Stomach (tissue), 9 donors: ENCODE data around the gene DUSP28. TPM values are rescaled to one million over a fixed set of nuclear protein-coding genes. Genes with fewer than 3 reads are reported as not detected.

ENCODE experiments used
- DNase-seq, 2 donors: peaks; one replicate each; pipeline versions ENCODE4 v3.0.0 to v3.0.0-alpha.2; 2013 to 2019
- H3K27ac ChIP-seq, 5 donors: fragments of 200-600 bp in 4 of 5; sonication (generic) in 4 of 5; one replicate each; pipeline ENCODE4 v1.5.1; 2013 to 2019; ENCODE audit warnings: mild to moderate bottlenecking in 1 of 5, moderate library complexity in 1 of 5
- H3K27me3 ChIP-seq, 3 donors: fragments of 200-600 bp; sonication (generic); one replicate each; pipeline ENCODE4 v1.5.1; 2017 to 2019; ENCODE audit warnings: mixed run types in 1 of 3
- H3K36me3 ChIP-seq, 4 donors: fragments of 200-600 bp; sonication (generic); 1 replicate in 3 of 4; 2 replicates in 1 of 4; pipeline ENCODE4 v1.5.1; 2016 to 2019
- H3K4me1 ChIP-seq, 4 donors: fragments of 200-600 bp; sonication (generic); one replicate each; pipeline ENCODE4 v1.5.1; 2016 to 2019
- H3K4me3 ChIP-seq, 4 donors: fragments of 200-600 bp; sonication (generic) in 3 of 4; one replicate each; pipeline ENCODE4 v1.5.1; 2016 to 2019; ENCODE audit warnings: mild to moderate bottlenecking in 1 of 4
- H3K9me3 ChIP-seq, 4 donors: fragments of 200-600 bp; sonication (generic); one replicate each; pipeline ENCODE4 v1.5.1; 2016 to 2019
- EP300 ChIP-seq: sonication (generic); formaldehyde crosslinking; IDR thresholded peaks from one replicate; pipeline ENCODE4 v1.6.1; 2017; ENCODE audit warnings: antibody characterized with exemption
- POLR2A ChIP-seq, 4 donors: fragments of 450-650 bp; IDR thresholded peaks; one replicate each; pipeline ENCODE4 v1.6.1; 2016; ENCODE audit warnings: antibody characterized with exemption in 4 of 4, control low read depth in 2 of 4, mild to moderate bottlenecking in 1 of 4, moderate library complexity in 1 of 4
- POLR2AphosphoS5 ChIP-seq, 3 donors: sonication (generic); formaldehyde crosslinking; IDR thresholded peaks; one replicate each; pipeline ENCODE4 v1.6.1; 2016; ENCODE audit warnings: antibody characterized with exemption in 3 of 3
- WGBS, 5 donors: extraction: QIAGEN DNeasy Blood & Tissue Kit in 3 of 5; methylation state at CpG; one replicate each; pipeline versions ENCODE4 v1.1.5 to v1.1.7; 2013 to 2018; 5-methylcytosine and 5-hydroxymethylcytosine counted together
- intact Hi-C: fragments of 100-400 bp; cut with DNase I; formaldehyde crosslinking; loops from one replicate; pipeline ENCODE4 v1.15.1; 2023; ENCODE audit warnings: low total_unique reads
- polyA plus RNA-seq, 3 donors: library from polyadenylated mRNA; stranded (reverse); fragments of 200-250 nt; gene quantifications; one replicate each; pipeline ENCODE4 v1.2.3, GENCODE V29; 2013
- total RNA-seq, 5 donors: library from RNA; depleted of rRNA; stranded (reverse); fragments of >200 nt; gene quantifications; one replicate each; pipeline versions ENCODE4 v1.1.0 to v1.2.3, GENCODE V29; 2014 to 2016
- TF ChIP-seq, protein P1 (sequence below), 7 experiments: fragments of 450-650 bp in 4 of 7; fragments of 200-600 bp in 3 of 7; sonication (generic) in 3 of 7; IDR thresholded peaks; one replicate each; pipeline ENCODE4 v1.5.1; 2016 to 2019; ENCODE audit warnings: antibody characterized with exemption in 7 of 7, control low read depth in 2 of 7, mild to moderate bottlenecking in 1 of 7
- donor health status: healthy with polysubstance abuse.
- donor health status: Bipolar disorder and iron deficiency.
- donor health status: healthy.

The DUSP28 gene
- total and polyA plus RNA-seq, 8 donors, result 1.3 to 71.5 (median 4.0) TPM

DNA sequence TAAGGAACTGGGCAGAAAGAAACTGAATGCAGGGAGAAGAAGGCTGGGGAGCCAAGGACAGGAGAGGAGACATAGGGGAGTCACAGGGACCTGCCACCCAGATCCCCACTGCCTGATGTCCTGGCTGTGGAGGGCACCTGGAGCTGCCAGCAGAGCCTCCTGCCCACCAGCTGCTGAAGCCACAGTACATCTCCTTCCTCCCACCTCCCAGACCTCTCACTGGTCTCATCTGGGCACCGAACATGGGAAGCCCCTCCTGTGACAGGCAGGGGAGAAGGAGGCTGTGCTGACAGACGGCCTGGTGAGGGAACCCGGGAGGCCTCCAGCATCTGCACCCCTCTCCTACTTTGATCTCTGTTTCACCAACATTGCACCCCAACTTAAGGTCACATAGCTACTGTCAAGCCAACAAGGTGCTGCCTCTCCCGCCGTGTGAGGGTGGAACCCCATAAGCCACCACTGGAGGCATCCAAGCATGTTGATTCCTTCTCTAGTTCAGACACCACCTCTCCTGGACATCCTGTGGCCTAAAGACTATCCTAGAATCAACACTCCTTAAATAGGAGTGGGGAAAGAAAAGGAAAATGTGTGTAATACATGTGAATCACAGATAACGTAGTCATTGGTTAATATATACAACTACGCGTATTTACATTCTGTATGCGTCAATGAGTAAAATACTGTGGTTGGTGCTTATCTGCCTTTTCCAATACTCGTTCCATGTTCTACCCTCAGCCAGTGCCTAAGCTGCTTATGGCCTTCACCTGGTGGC is 4.6 kb downstream of the DUSP28 start:
- Histone ChIP-seq H3K36me3 (peaks cover 0 to 3% (median 0%) of the 10 kb centered on the region in 4 donors), H3K4me3 (peak overlapping the region in 1 of 4 donors; percentile 78), H3K9me3 (no peaks in the 10 kb centered on the region), H3K27ac (peak overlapping the region; percentile 87 to 98 (median 96)), H3K4me1 (peaks cover 52 to 82% (median 71%) of the 10 kb centered on the region in 4 donors), H3K27me3 (no peaks in the 10 kb centered on the region)
- TF ChIP-seq POLR2A (IDR thresholded peaks at IDR 0.05) (no peak), POLR2AphosphoS5 (IDR thresholded peaks at IDR 0.05) (peak in 2 of 3 donors; percentile 75)
- TF ChIP-seq, protein P1, sequence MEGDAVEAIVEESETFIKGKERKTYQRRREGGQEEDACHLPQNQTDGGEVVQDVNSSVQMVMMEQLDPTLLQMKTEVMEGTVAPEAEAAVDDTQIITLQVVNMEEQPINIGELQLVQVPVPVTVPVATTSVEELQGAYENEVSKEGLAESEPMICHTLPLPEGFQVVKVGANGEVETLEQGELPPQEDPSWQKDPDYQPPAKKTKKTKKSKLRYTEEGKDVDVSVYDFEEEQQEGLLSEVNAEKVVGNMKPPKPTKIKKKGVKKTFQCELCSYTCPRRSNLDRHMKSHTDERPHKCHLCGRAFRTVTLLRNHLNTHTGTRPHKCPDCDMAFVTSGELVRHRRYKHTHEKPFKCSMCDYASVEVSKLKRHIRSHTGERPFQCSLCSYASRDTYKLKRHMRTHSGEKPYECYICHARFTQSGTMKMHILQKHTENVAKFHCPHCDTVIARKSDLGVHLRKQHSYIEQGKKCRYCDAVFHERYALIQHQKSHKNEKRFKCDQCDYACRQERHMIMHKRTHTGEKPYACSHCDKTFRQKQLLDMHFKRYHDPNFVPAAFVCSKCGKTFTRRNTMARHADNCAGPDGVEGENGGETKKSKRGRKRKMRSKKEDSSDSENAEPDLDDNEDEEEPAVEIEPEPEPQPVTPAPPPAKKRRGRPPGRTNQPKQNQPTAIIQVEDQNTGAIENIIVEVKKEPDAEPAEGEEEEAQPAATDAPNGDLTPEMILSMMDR (IDR thresholded peaks at IDR 0.05), result peak in 1 of 7 experiments; percentile 15
- 48 to 65% (median 61%) methylated on average over 10 of the region's 10 CpGs for WGBS, 5 donors
- peak in 1 of 2 donors; percentile 67 for DNase-seq
- intact Hi-C loops, result no loop called here

DNA sequence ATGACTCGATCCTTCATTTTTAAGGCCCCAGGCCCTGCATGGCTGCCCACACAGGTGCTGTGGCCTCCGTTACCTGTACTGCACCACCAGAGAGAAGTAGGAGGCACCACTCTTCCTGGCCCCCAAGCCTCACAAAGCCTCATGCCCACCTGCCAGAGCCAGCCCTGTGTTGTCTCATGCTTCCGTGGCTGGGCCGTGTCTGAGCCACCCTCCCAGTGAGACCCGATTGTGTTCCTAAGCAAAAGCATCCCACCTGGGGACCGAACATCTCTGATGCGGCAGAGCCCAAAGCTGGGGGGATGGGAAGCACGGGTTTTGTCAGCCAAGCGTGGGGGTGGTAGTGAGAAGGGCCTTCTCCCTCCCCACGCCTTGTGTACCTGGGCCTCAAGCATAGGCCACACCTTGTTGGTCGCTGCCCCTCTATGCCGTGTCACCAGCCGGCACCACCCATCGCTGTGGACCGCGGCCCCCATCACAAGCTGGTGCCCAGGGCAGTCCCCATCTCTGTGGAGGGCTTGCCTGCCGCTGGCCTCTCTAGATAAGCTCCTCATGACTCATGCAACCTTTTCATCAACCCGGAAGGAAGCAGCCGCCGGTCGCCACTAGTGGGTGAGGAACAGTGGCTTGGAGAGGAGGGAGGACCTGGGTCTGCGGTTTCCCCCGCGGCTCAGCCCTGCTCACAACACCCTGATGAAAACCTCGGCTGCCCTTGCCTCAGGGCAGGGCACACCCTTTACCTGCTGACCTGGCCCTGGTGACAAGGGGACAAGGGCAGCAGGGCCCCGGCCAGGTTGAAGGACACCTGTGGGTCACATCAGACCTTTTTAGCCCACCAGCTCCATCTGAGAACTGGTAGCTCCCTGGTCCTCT is 5.4 kb downstream of the DUSP28 start:
- Histone ChIP-seq H3K9me3 (no peaks in the 10 kb centered on the region), H3K4me1 (peaks cover 57 to 87% (median 74%) of the 10 kb centered on the region in 4 donors), H3K27me3 (no peaks in the 10 kb centered on the region), H3K4me3 (peak overlapping the region; percentile 66 to 78 (median 73)), H3K27ac (peak overlapping the region; percentile 87 to 98 (median 96)), H3K36me3 (peaks cover 0 to 3% (median 0%) of the 10 kb centered on the region in 4 donors)
- TF ChIP-seq POLR2AphosphoS5 (IDR thresholded peaks at IDR 0.05), result peak in 2 of 3 donors; percentile 83 to 88
- TF ChIP-seq EP300, result no peak
- WGBS, 5 donors, result 24 to 45% (median 30%) methylated on average over 5 to 26 of the region's 26 CpGs
- intact Hi-C loops, result no loop called here
- DNase-seq, result peak; percentile 91 to 95

DNA sequence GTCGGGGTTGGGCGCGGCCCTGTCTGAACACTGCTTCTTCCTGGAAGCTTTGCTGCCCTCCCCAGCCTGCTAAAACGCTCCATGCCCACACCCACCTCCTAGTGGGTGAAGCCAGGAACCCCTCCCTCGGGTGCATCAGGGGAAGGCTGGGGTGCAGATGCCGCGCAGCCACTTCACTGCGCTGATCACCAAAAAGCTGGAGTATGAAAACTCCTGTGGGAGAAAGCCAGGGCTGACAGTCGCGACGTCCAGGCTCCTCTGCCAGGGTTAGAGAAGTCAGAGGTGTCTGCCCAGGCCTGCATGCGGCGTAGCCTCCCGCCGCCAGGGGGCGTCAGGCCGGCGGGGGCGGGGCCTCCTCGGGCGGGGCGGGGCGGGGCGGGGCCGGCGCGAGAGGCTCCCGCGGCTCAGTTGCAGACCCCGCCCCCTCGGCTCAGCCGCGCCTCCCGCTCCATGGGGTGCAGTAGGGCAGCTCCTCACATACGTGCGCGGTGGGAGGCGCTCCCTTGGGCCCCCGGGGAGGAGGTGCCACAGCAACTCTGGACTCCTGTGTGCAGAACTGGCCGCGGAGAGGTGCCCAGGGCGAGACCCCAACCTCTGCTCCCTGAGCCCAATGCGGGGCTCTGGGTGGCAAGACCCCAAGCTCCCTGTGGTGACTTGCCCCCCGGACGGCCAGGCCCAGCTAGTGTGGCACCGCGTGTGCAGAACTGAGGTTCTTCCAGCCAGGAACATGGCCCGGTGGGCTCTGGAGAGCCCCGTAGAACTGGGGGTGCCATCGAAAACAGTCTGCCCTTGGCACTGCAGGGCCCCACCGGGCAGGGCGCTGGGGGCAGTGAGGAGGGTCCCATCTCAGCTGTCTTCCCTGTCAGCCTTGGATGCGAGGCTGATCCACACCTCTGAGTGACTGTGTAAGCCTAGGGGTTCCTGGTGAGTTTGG is 6.3 kb downstream of the DUSP28 start:
- H3K36me3 ChIP-seq, result peaks cover 0 to 7% (median 1%) of the 10 kb centered on the region in 4 donors
- intact Hi-C loops, result no loop called here
- peak; percentile 8 to 86 (median 83) for TF ChIP-seq POLR2AphosphoS5 (IDR thresholded peaks at IDR 0.05)
- no peak for TF ChIP-seq EP300
- TF ChIP-seq POLR2A (IDR thresholded peaks at IDR 0.05), result no peak
- TF ChIP-seq, protein P1 (IDR thresholded peaks at IDR 0.05), result peak in 5 of 7 experiments; percentile 57 to 99 (median 94)

DNA sequence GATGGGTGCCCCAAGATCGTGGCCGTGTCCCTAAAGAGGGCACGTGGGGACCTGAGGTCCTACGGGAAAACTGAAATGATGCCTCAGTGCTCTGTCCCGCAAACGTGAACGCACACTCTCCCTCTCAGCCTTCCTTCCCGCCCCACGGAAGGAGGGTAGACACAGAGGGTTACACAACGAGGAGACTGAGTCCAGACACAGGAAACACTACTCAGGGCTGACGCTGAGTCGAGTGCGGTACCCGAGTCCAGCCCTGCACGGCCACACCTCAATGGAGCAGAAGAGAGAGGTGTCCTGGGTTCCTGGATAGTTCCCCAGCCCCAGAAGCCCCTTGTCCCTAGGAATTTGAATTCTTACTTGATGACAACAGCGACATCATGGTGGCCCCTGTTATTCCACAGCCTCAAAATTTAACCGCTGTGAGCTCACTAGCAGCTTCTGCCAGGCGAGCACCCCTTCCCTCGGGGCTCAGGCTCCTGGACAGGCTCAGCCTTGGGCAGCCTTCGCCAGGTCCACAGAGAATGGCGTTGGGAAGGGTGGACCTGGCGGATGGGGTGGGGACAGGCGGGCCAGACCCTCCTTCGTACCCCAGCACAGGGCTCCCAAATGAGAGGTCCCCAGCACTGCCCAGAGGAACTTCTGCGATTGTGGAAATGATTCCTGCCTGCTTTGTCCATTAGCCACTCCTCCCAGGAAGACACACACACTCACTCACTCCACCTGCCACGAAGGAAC is 7.1 kb downstream of the DUSP28 start:
- Histone ChIP-seq H3K27me3 (no peaks in the 10 kb centered on the region), H3K4me1 (peaks cover 54 to 92% (median 80%) of the 10 kb centered on the region in 4 donors), H3K4me3 (peak overlapping the region; percentile 66 to 78 (median 73)), H3K9me3 (no peaks in the 10 kb centered on the region), H3K36me3 (peaks cover 2 to 15% (median 4%) of the 10 kb centered on the region in 4 donors), H3K27ac (peak overlapping the region; percentile 95 to 98 (median 96))
- no peak for TF ChIP-seq POLR2A (IDR thresholded peaks at IDR 0.05)
- peak in 1 of 3 donors; percentile 38 for TF ChIP-seq POLR2AphosphoS5 (IDR thresholded peaks at IDR 0.05)
- TF ChIP-seq, protein P1 (IDR thresholded peaks at IDR 0.05), result no peak
- peak in 1 of 2 donors; percentile 42 for DNase-seq
- intact Hi-C loops, result no loop called here
- 19 to 31% (median 22%) methylated on average over 20 to 26 of the region's 26 CpGs for WGBS, 5 donors

More for the DNA sequence above, 6.3 kb downstream of the DUSP28 start:
- no peaks in the 10 kb centered on the region for H3K9me3 ChIP-seq
- no peaks in the 10 kb centered on the region for H3K27me3 ChIP-seq
- H3K4me3 ChIP-seq, result peak overlapping the region; percentile 66 to 78 (median 73)
- WGBS, 5 donors, result 5 to 18% (median 7%) methylated on average over 15 to 53 of the region's 53 CpGs
- DNase-seq, result peak; percentile 97
- H3K4me1 ChIP-seq, result peaks cover 61 to 93% (median 81%) of the 10 kb centered on the region in 4 donors
- peak overlapping the region; percentile 95 to 98 (median 96) for H3K27ac ChIP-seq
